HEK293 (cell line): ENCODE measurements around the gene GPR161.

ENCODE experiments used
- MYNN ChIP-seq: fragments of 450-650 bp; formaldehyde crosslinking; IDR thresholded peaks from 2 replicates; pipeline ENCODE4 v1.5.1; 2016; ENCODE audit warnings: missing biosample characterization, missing genetic modification characterization, borderline replicate concordance
- PBX3 ChIP-seq: sonication (generic); formaldehyde crosslinking; IDR thresholded peaks from 2 replicates; pipeline ENCODE4 v1.8.1; 2022; ENCODE audit warnings: mild to moderate bottlenecking, moderate library complexity, missing genetic modification reagents
- WT1 ChIP-seq: fragments of 450-650 bp; formaldehyde crosslinking; IDR thresholded peaks from 2 replicates; pipeline ENCODE4 v1.5.1; 2016; ENCODE audit warnings: missing biosample characterization, missing genetic modification characterization
- ZBTB20 ChIP-seq: fragments of 450-650 bp; formaldehyde crosslinking; IDR thresholded peaks from 2 replicates; pipeline ENCODE4 v1.5.1; 2016; ENCODE audit warnings: missing biosample characterization, missing genetic modification characterization
- ZEB2 ChIP-seq: fragments of 450-650 bp; formaldehyde crosslinking; IDR thresholded peaks from 2 replicates; pipeline ENCODE4 v1.5.1; 2016; ENCODE audit warnings: missing biosample characterization, missing genetic modification characterization
- ZNF140 ChIP-seq: fragments of 450-650 bp; formaldehyde crosslinking; IDR thresholded peaks from 2 replicates; pipeline ENCODE4 v1.5.1; 2016; ENCODE audit warnings: missing biosample characterization, missing genetic modification characterization
- ZNF211 ChIP-seq: fragments of 450-650 bp; formaldehyde crosslinking; IDR thresholded peaks from 2 replicates; pipeline ENCODE4 v1.5.1; 2016; ENCODE audit warnings: low read depth, missing biosample characterization, missing genetic modification characterization
- ZNF558 ChIP-seq: fragments of 450-650 bp; formaldehyde crosslinking; IDR thresholded peaks from 2 replicates; pipeline ENCODE4 v1.5.1; 2016; ENCODE audit warnings: missing biosample characterization, missing genetic modification characterization
- ZNF639 ChIP-seq: fragments of 450-650 bp; formaldehyde crosslinking; IDR thresholded peaks from 2 replicates; pipeline ENCODE4 v1.5.1; 2016; ENCODE audit warnings: missing biosample characterization, missing genetic modification characterization
- ZNF837 ChIP-seq: fragments of 450-650 bp; formaldehyde crosslinking; IDR thresholded peaks from 2 replicates; pipeline ENCODE4 v1.5.1; 2016; ENCODE audit warnings: missing biosample characterization, missing genetic modification characterization
- TF ChIP-seq, protein P1 (sequence below): fragments of 450-650 bp; formaldehyde crosslinking; IDR thresholded peaks from 2 replicates; pipeline ENCODE4 v1.5.1; 2016; ENCODE audit warnings: missing biosample characterization, missing genetic modification characterization
- TF ChIP-seq, protein P2 (sequence below): fragments of 450-650 bp; formaldehyde crosslinking; IDR thresholded peaks from 2 replicates; pipeline ENCODE4 v1.5.1; 2016; ENCODE audit warnings: missing biosample characterization, missing genetic modification characterization
- TF ChIP-seq, protein P3 (sequence below): fragments of 450-650 bp; formaldehyde crosslinking; IDR thresholded peaks from 2 replicates; pipeline ENCODE4 v1.5.1; 2016; ENCODE audit warnings: missing biosample characterization, missing genetic modification characterization, borderline replicate concordance
- TF ChIP-seq, protein P4 (sequence below): fragments of 450-650 bp; formaldehyde crosslinking; IDR thresholded peaks from 2 replicates; pipeline ENCODE4 v1.5.1; 2016; ENCODE audit warnings: missing biosample characterization, missing genetic modification characterization
- TF ChIP-seq, protein P5 (sequence below): fragments of 450-650 bp; formaldehyde crosslinking; IDR thresholded peaks from 2 replicates; pipeline ENCODE4 v1.5.1; 2016; ENCODE audit warnings: missing biosample characterization, missing genetic modification characterization, borderline replicate concordance
- TF ChIP-seq, protein P6 (sequence below): fragments of 450-650 bp; formaldehyde crosslinking; IDR thresholded peaks from 2 replicates; pipeline ENCODE4 v1.5.1; 2016; ENCODE audit warnings: missing biosample characterization, missing genetic modification characterization

The GPR161 gene

GRCh38 chr1:168179438-168180147 is 42.9 kb upstream of the GPR161 start (continued):
- TF ChIP-seq, protein P1, sequence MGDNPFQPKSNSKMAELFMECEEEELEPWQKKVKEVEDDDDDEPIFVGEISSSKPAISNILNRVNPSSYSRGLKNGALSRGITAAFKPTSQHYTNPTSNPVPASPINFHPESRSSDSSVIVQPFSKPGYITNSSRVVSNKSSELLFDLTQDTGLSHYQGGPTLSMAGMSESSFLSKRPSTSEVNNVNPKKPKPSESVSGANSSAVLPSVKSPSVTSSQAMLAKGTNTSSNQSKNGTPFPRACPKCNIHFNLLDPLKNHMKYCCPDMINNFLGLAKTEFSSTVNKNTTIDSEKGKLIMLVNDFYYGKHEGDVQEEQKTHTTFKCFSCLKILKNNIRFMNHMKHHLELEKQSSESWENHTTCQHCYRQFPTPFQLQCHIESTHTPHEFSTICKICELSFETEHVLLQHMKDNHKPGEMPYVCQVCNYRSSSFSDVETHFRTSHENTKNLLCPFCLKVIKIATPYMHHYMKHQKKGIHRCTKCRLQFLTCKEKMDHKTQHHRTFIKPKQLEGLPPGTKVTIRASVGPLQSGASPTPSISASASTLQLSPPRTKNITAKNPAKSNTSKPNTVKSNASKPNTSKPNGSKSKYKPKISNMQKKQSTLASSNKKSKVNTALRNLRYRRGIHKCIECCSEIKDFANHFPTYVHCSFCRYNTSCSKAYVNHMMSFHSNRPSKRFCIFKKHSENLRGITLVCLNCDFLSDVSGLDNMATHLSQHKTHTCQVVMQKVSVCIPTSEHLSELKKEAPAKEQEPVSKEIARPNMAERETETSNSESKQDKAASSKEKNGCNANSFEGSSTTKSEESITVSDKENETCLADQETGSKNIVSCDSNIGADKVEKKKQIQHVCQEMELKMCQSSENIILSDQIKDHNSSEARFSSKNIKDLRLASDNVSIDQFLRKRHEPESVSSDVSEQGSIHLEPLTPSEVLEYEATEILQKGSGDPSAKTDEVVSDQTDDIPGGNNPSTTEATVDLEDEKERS (tag by site-specific recombination): no peak
- no peak for TF ChIP-seq ZNF558 (tag by site-specific recombination)
- 0 out of 2 replicates have a peak, but pooled peaks have one; percentile 29 for TF ChIP-seq ZBTB20 (tag by site-specific recombination)
- TF ChIP-seq ZNF837 (tag by site-specific recombination): no peak
- no peak for TF ChIP-seq WT1 (tag by site-specific recombination)
- TF ChIP-seq, protein P2, sequence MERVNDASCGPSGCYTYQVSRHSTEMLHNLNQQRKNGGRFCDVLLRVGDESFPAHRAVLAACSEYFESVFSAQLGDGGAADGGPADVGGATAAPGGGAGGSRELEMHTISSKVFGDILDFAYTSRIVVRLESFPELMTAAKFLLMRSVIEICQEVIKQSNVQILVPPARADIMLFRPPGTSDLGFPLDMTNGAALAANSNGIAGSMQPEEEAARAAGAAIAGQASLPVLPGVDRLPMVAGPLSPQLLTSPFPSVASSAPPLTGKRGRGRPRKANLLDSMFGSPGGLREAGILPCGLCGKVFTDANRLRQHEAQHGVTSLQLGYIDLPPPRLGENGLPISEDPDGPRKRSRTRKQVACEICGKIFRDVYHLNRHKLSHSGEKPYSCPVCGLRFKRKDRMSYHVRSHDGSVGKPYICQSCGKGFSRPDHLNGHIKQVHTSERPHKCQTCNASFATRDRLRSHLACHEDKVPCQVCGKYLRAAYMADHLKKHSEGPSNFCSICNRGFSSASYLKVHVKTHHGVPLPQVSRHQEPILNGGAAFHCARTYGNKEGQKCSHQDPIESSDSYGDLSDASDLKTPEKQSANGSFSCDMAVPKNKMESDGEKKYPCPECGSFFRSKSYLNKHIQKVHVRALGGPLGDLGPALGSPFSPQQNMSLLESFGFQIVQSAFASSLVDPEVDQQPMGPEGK (tag by site-specific recombination): peak; percentile 63
- TF ChIP-seq MYNN (tag by site-specific recombination): no peak
- no peak for TF ChIP-seq ZEB2
- TF ChIP-seq, protein P3, sequence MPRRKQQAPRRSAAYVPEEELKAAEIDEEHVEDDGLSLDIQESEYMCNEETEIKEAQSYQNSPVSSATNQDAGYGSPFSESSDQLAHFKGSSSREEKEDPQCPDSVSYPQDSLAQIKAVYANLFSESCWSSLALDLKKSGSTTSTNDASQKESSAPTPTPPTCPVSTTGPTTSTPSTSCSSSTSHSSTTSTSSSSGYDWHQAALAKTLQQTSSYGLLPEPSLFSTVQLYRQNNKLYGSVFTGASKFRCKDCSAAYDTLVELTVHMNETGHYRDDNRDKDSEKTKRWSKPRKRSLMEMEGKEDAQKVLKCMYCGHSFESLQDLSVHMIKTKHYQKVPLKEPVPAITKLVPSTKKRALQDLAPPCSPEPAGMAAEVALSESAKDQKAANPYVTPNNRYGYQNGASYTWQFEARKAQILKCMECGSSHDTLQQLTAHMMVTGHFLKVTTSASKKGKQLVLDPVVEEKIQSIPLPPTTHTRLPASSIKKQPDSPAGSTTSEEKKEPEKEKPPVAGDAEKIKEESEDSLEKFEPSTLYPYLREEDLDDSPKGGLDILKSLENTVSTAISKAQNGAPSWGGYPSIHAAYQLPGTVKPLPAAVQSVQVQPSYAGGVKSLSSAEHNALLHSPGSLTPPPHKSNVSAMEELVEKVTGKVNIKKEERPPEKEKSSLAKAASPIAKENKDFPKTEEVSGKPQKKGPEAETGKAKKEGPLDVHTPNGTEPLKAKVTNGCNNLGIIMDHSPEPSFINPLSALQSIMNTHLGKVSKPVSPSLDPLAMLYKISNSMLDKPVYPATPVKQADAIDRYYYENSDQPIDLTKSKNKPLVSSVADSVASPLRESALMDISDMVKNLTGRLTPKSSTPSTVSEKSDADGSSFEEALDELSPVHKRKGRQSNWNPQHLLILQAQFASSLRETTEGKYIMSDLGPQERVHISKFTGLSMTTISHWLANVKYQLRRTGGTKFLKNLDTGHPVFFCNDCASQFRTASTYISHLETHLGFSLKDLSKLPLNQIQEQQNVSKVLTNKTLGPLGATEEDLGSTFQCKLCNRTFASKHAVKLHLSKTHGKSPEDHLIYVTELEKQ: no peak
- TF ChIP-seq, protein P4, sequence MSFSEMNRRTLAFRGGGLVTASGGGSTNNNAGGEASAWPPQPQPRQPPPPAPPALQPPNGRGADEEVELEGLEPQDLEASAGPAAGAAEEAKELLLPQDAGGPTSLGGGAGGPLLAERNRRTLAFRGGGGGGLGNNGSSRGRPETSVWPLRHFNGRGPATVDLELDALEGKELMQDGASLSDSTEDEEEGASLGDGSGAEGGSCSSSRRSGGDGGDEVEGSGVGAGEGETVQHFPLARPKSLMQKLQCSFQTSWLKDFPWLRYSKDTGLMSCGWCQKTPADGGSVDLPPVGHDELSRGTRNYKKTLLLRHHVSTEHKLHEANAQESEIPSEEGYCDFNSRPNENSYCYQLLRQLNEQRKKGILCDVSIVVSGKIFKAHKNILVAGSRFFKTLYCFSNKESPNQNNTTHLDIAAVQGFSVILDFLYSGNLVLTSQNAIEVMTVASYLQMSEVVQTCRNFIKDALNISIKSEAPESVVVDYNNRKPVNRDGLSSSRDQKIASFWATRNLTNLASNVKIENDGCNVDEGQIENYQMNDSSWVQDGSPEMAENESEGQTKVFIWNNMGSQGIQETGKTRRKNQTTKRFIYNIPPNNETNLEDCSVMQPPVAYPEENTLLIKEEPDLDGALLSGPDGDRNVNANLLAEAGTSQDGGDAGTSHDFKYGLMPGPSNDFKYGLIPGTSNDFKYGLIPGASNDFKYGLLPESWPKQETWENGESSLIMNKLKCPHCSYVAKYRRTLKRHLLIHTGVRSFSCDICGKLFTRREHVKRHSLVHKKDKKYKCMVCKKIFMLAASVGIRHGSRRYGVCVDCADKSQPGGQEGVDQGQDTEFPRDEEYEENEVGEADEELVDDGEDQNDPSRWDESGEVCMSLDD (tag by site-specific recombination): no peak
- TF ChIP-seq ZNF211 (tag by site-specific recombination): no peak
- 0 out of 2 replicates have a peak, but pooled peaks have one; percentile 18 for TF ChIP-seq PBX3 (CRISPR knock-in tag)
- TF ChIP-seq, protein P5, sequence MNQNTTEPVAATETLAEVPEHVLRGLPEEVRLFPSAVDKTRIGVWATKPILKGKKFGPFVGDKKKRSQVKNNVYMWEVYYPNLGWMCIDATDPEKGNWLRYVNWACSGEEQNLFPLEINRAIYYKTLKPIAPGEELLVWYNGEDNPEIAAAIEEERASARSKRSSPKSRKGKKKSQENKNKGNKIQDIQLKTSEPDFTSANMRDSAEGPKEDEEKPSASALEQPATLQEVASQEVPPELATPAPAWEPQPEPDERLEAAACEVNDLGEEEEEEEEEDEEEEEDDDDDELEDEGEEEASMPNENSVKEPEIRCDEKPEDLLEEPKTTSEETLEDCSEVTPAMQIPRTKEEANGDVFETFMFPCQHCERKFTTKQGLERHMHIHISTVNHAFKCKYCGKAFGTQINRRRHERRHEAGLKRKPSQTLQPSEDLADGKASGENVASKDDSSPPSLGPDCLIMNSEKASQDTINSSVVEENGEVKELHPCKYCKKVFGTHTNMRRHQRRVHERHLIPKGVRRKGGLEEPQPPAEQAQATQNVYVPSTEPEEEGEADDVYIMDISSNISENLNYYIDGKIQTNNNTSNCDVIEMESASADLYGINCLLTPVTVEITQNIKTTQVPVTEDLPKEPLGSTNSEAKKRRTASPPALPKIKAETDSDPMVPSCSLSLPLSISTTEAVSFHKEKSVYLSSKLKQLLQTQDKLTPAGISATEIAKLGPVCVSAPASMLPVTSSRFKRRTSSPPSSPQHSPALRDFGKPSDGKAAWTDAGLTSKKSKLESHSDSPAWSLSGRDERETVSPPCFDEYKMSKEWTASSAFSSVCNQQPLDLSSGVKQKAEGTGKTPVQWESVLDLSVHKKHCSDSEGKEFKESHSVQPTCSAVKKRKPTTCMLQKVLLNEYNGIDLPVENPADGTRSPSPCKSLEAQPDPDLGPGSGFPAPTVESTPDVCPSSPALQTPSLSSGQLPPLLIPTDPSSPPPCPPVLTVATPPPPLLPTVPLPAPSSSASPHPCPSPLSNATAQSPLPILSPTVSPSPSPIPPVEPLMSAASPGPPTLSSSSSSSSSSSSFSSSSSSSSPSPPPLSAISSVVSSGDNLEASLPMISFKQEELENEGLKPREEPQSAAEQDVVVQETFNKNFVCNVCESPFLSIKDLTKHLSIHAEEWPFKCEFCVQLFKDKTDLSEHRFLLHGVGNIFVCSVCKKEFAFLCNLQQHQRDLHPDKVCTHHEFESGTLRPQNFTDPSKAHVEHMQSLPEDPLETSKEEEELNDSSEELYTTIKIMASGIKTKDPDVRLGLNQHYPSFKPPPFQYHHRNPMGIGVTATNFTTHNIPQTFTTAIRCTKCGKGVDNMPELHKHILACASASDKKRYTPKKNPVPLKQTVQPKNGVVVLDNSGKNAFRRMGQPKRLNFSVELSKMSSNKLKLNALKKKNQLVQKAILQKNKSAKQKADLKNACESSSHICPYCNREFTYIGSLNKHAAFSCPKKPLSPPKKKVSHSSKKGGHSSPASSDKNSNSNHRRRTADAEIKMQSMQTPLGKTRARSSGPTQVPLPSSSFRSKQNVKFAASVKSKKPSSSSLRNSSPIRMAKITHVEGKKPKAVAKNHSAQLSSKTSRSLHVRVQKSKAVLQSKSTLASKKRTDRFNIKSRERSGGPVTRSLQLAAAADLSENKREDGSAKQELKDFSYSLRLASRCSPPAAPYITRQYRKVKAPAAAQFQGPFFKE: no peak
- TF ChIP-seq ZNF140 (tag by site-specific recombination): no peak
- no peak for TF ChIP-seq ZNF639 (tag by site-specific recombination)
- TF ChIP-seq, protein P6, sequence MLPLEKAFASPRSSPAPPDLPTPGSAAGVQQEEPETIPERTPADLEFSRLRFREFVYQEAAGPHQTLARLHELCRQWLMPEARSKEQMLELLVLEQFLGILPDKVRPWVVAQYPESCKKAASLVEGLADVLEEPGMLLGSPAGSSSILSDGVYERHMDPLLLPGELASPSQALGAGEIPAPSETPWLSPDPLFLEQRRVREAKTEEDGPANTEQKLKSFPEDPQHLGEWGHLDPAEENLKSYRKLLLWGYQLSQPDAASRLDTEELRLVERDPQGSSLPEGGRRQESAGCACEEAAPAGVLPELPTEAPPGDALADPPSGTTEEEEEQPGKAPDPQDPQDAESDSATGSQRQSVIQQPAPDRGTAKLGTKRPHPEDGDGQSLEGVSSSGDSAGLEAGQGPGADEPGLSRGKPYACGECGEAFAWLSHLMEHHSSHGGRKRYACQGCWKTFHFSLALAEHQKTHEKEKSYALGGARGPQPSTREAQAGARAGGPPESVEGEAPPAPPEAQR (tag by site-specific recombination): no peak
